Measurements from ENCODE around the gene FBN1. TPM values are rescaled to one million over a fixed set of nuclear protein-coding genes. Genes with fewer than 3 reads are reported as not detected.

The FBN1 gene
- total RNA-seq, 6 experiments from 2014 or later, result 1.7 to 12.0 (median 8.7) TPM

DNA sequence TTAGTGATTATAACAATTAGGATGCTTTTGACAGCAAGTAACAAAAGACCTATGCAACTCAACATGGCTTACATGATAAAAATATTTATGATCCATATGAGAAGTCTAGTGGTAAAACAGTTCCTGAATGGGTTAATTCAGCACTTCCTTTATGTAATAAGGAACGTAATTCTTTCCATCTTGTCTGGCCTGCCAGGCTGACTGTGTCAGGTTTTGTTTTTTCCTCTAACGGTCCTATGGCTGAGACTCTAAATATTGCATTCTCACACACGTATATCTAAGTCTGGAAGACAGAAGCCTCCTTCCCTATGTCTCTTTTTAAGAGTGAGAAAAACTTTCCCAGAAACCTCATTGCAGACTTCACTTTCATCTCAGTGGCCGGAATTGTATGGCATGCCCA, 263.6 kb downstream of the FBN1 start:
- Histone ChIP-seq H3K36me3 (no peaks in the 10 kb centered on the region), H3K4me1 (no peaks in the 10 kb centered on the region), H3K27me3 (no peaks in the 10 kb centered on the region), H3K4me3 (no peak overlapping the region), H3K27ac (no peak overlapping the region), H3K9me3 (no peaks in the 10 kb centered on the region)
- no peak for TF ChIP-seq POLR2A (IDR thresholded peaks at IDR 0.05)
- TF ChIP-seq, protein P1, sequence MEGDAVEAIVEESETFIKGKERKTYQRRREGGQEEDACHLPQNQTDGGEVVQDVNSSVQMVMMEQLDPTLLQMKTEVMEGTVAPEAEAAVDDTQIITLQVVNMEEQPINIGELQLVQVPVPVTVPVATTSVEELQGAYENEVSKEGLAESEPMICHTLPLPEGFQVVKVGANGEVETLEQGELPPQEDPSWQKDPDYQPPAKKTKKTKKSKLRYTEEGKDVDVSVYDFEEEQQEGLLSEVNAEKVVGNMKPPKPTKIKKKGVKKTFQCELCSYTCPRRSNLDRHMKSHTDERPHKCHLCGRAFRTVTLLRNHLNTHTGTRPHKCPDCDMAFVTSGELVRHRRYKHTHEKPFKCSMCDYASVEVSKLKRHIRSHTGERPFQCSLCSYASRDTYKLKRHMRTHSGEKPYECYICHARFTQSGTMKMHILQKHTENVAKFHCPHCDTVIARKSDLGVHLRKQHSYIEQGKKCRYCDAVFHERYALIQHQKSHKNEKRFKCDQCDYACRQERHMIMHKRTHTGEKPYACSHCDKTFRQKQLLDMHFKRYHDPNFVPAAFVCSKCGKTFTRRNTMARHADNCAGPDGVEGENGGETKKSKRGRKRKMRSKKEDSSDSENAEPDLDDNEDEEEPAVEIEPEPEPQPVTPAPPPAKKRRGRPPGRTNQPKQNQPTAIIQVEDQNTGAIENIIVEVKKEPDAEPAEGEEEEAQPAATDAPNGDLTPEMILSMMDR (IDR thresholded peaks at IDR 0.05), result no peak
- 38% methylated on average over 4 of the region's 4 CpGs for WGBS (ENCODE audit: insufficient coverage, low coverage, low lambda C conversion rate, missing lambda C conversion rate)
- intact Hi-C loops (cut with DNase I), result no loop called here
- DNase-seq, result no peak
- ATAC-seq, result no peak

DNA sequence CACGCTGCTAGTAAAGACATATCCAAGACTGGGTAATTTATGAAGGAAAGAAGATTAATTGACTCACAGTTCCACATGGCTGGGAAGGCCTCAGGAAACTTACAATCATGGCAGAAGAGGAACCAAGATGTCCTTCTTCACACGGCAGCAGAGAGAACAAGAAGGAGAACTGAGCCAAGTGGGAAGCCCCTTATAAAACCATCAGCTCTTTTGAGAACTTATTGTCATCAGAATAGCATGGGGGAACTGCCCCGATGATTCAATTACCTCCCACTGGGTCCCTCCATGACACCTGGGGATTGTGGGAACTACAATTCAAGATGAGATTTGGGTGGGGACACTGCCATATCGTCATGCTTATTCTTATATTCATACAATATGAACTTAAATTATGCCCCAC, 265.3 kb downstream of the FBN1 start:
- no peak for ATAC-seq
- intact Hi-C loops (cut with DNase I), result no loop called here

DNA sequence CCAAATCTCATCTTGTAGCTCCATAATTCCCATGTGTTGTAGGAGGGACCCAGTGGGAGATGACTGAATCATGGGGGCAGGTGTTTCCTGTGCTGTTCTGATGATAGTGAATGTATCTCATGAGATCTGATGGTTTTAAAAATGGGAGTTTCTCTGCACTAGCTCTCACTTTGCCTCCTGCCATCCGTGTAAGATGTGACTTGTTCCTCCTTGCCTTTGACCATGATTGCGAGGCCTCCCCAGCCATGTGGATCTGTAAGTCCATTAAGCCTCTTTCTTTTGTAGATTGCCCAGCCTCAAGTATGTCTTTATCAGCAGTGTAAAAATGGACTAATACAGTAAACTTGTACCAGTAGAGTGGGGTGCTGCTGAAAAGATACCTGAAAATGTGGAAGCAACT, 269.7 kb downstream of the FBN1 start:
- no peak for DNase-seq
- Histone ChIP-seq H3K27ac (no peak overlapping the region), H3K9me3 (no peaks in the 10 kb centered on the region), H3K4me1 (no peaks in the 10 kb centered on the region), H3K36me3 (no peaks in the 10 kb centered on the region), H3K27me3 (no peaks in the 10 kb centered on the region), H3K4me3 (no peak overlapping the region)
- 69% methylated on average over 2 of the region's 2 CpGs for WGBS (ENCODE audit: insufficient coverage, low coverage, low lambda C conversion rate, missing lambda C conversion rate)
- TF ChIP-seq, protein P1 (IDR thresholded peaks at IDR 0.05), result no peak
- no peak for TF ChIP-seq POLR2A (IDR thresholded peaks at IDR 0.05)
- no peak for ATAC-seq
- intact Hi-C loops (cut with DNase I), result no loop called here

More for the DNA sequence above, 265.3 kb downstream of the FBN1 start:
- DNase-seq, result no peak
- WGBS (ENCODE audit: insufficient coverage, low coverage, low lambda C conversion rate, missing lambda C conversion rate), result 87% methylated on average over 4 of the region's 4 CpGs
- Histone ChIP-seq H3K4me1 (no peaks in the 10 kb centered on the region), H3K27ac (no peak overlapping the region), H3K9me3 (no peaks in the 10 kb centered on the region), H3K27me3 (no peaks in the 10 kb centered on the region), H3K36me3 (no peaks in the 10 kb centered on the region), H3K4me3 (no peak overlapping the region)
- TF ChIP-seq, protein P1 (IDR thresholded peaks at IDR 0.05), result no peak
- TF ChIP-seq POLR2A (IDR thresholded peaks at IDR 0.05), result no peak

DNA sequence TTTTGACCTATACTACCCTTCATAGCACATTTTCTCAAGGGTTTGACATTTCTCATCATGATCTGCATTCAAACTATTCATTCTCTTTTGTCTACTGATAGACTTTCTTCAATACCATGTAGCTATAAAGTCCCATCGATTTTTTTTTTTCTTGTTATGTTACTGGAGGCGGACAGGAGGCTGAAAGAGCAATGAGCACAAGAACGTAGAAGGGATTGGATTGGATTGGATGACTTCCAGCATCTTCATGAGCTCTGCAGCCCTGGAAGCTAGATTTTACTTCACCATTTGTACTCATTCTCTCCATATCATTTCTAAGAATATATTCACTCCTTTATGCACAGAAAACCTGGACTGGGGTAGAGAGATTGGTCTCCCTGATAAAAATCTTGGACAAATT, 271.0 kb downstream of the FBN1 start:
- ATAC-seq (no peak), DNase-seq (no peak)
- no peak overlapping the region for H3K4me3 ChIP-seq
- no peaks in the 10 kb centered on the region for H3K36me3 ChIP-seq
- no peaks in the 10 kb centered on the region for H3K27me3 ChIP-seq
- H3K4me1 ChIP-seq, result no peaks in the 10 kb centered on the region
- WGBS (ENCODE audit: insufficient coverage, low coverage, low lambda C conversion rate, missing lambda C conversion rate), result 54% methylated on average over 3 of the region's 3 CpGs
- intact Hi-C loops (cut with DNase I), result no loop called here
- no peak for TF ChIP-seq POLR2A (IDR thresholded peaks at IDR 0.05)
- TF ChIP-seq, protein P1 (IDR thresholded peaks at IDR 0.05), result no peak
- H3K9me3 ChIP-seq, result no peaks in the 10 kb centered on the region
- no peak overlapping the region for H3K27ac ChIP-seq
